GM10248 (cell line): ENCODE data around the gene ACSS1.

ENCODE experiments used
- CTCF ChIA-PET: fragments of 300-600 bp; sonication (Branson Sonifier 250); formaldehyde crosslinking; extraction: SDS; loops from one replicate; lab custom pipeline; 2021; ENCODE audit warnings: antibody characterized with exemption; lab: Yijun Ruan, JAX
- POLR2A ChIA-PET: fragments of 350-650 bp; sonication (Branson Sonifier 250); formaldehyde crosslinking; extraction: SDS; loops from one replicate; lab custom pipeline; 2020; ENCODE audit warnings: antibody characterized with exemption; lab: Yijun Ruan, JAX
- DNase-seq: peaks from one replicate; pipeline ENCODE4 v3.0.0; 2012; ENCODE audit errors: extremely low spot score
- TF ChIP-seq, protein P1 (sequence below): IDR thresholded peaks from 2 replicates; pipeline ENCODE4 v1.5.1; 2012; ENCODE audit warnings: mild to moderate bottlenecking, low read depth; ENCODE audit errors: extremely low read depth, missing control alignments, control extremely low read depth

ACSS1 gene

DNA sequence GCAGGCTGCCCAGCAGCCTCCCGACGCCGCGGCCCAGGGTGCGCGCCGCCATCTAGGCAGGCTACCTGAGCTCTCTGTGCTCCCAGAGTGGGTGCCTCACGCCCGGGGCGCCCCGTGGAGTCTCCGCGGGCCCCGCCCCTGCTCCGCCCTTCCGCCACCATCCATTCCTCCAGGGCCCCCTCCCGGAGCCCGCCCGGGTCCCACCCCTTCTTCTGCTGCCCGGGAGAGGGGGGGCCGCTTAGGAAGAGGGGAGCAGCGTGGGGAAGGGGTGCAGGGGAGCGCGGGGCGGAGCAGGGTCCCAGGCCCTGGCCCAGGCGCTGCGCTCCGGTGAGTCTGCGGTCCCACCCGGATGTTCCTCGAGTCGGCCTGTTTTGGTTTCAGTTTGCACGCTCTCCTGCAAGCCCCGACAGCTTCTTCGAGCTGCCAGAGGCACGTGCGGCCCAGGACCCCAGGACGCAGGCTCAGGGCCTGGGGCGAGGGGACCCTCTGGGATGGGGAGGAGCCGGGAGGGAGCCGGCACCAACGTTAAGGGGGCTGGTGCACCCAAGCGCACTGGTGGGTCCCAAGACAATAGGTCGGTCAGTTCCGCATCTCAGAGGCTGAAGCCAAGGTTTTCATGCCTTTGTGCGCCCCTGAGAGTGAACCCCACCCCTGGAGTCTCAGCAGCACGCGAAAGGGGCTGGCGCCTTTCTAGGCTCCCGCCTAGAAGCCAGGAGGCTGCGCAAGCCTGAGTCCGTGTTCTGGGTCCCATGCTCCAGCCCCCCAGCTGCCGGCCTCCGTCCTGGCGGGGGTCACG lies at the start of gene ACSS1:
Gene ACSS1, minus strand, starts transcription at position 89 of the 796 bp plus-strand sequence. Its CDS starts 37 bp downstream, at position 52.
- POLR2A ChIA-PET, result no interaction called here
- CTCF ChIA-PET, result interaction anchor here (10.3 kb wide), 1 partner anchor 63 kb away, joined by 201 read pairs; the partner anchor contains the start of gene APMAP
- TF ChIP-seq, protein P1, sequence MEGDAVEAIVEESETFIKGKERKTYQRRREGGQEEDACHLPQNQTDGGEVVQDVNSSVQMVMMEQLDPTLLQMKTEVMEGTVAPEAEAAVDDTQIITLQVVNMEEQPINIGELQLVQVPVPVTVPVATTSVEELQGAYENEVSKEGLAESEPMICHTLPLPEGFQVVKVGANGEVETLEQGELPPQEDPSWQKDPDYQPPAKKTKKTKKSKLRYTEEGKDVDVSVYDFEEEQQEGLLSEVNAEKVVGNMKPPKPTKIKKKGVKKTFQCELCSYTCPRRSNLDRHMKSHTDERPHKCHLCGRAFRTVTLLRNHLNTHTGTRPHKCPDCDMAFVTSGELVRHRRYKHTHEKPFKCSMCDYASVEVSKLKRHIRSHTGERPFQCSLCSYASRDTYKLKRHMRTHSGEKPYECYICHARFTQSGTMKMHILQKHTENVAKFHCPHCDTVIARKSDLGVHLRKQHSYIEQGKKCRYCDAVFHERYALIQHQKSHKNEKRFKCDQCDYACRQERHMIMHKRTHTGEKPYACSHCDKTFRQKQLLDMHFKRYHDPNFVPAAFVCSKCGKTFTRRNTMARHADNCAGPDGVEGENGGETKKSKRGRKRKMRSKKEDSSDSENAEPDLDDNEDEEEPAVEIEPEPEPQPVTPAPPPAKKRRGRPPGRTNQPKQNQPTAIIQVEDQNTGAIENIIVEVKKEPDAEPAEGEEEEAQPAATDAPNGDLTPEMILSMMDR, result no peak
- DNase-seq, result peak; percentile 85

DNA sequence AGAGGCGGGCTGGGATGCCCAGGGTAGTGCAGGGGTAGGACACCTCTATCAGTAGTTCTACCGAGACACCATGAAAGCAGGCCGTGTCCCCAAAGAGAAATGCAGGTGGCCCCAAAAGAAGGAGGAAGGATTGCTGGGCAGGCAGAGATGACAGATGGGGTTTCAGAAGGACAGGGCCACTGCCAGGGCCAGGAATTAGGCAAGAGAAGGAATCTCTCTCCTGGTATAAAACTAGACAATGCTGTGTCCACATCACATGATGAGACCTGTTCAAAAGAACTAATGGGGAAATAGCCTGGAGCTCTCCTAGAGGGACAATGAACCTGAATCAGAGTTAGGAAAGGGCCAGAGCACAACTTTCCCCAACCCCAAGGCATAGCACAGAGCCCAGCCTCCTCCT lies 45.6 kb upstream of the ACSS1 start:
- ChIA-PET POLR2A (no interaction called here), CTCF (no interaction called here)
- TF ChIP-seq, protein P1, result no peak
- no peak for DNase-seq

DNA sequence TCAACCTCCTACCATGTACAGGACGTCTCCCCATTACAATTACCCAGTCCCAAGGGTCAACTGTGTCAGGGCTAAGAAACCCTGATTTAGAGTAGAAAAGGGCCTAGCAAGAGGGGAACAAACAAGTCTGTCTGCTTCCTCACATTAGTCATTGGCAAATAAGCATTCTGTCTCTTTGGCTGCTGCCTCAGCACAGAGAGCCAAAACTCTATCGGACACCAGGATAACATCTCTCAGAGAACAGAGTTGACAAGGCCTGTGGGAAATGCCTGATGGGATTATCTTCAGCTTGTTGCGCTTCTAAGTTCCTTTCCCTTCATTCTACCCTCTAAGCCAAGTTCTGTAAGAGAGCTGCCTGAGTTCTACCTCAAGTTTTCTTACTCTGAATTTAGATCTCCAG lies 43.0 kb upstream of the ACSS1 start:
- ChIA-PET POLR2A (no interaction called here), CTCF (no interaction called here)
- no peak for DNase-seq
- TF ChIP-seq, protein P1, result no peak

DNA sequence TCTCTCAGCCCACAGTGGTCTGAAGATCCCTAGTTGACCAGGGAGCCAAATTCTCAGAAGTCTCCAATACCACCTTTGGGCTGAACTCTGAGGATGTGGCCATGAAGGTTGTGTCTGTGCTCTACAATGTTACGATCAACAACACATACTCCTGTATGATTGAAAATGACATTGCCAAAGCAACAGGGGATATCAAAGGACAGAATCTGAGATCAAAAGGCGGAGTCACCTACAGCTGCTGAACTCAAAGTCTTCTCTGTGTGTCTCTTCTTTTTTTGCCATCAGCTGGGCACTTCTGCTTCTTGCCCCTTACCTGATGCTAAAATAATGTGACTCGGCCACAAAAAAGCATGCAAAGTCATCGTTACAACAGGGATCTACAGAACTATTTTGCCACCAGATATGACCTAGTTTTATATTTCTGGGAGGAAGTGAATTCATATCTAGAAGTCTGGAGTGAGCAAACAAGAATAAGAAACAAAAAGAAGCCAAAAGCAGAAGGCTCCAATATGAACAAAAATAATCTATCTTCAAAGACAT lies 41.7 kb upstream of the ACSS1 start:
- DNase-seq, result no peak
- ChIA-PET POLR2A (no interaction called here), CTCF (no interaction called here)
- TF ChIP-seq, protein P1, result no peak

DNA sequence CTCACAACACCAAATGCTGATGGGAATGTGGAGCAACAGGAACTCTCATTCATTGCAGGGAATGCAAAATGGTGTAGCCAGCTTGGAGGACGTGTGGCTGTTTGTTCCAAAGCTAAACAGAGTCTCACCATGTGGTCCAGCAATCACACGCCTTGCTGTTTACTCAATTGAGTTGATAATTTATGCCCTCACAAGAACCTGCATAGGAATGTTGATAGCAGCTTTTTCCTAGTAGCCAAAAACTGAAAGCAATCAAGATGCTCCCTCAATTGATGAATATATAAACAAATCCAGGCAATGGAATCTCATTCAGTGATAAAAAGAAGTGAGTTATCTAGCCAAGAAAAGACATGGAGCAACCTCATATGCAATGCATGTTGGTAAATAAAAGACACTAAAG lies 39.6 kb upstream of the ACSS1 start:
- TF ChIP-seq, protein P1, result no peak
- DNase-seq, result no peak
- ChIA-PET POLR2A (no interaction called here), CTCF (no interaction called here)

DNA sequence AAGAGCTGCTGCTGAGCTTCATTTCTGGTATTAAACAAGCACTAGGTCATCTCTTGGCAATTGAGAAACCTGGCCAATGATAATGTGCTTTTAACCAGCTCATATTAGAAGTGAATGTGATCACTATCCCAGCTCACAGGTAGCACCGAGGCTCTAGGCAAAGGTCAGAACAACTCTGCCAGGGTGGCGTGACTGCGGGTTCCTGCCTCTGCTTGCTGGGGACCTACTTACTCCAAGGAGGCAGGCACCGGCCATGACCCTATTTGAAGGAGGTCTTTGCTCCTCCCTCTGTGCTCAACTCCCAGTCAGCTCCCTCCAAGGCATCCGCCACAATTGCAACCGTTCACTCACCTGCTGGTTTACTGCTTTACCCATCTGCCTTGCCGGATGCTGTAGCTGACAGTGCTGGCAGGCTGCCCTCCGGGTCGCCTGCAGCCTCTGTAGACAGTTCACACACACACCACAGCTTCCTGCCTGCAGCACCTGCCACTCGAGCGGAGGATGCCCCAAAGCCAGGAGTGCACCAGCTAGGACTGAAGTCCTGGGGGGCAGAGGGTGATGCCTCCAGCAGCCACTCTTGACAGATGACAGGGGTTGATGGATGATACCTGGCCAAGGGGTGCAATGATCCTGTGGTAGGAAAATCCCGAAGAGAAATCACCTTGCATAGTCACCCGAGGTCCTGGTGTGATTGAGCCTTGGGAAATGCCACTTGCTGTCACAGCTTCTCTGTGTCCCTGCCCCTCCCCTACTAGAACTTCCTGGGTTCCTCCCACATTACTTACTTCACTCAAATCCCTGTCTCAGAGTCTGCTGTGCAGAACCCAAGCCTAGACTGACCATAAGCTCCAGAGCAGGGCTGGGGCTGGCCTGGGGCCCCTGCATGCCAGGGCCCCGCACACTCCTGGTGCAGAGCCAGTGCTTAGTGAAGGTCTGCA lies 32.8 kb upstream of the ACSS1 start:
- TF ChIP-seq, protein P1, result no peak
- DNase-seq, result peak; percentile 17
- CTCF ChIA-PET, result interaction anchor here (1.0 to 1.5 kb wide), 4 partner anchors 12 to 160 kb away, joined by 3 to 4 read pairs (median 4); no protein-coding TSS in a partner anchor
- POLR2A ChIA-PET, result interaction anchor here (0.6 kb wide), 1 partner anchor 323 kb away, joined by 6 read pairs; no protein-coding TSS in a partner anchor
